Endothelial cell (in vitro differentiated cells): Measurements from ENCODE around the gene CYP4F12. TPM values are rescaled to one million over a fixed set of nuclear protein-coding genes. Genes with fewer than 3 reads are reported as not detected.

Experiments used
- DNase-seq: peaks from one replicate; pipeline ENCODE4 v3.0.0; 2021; ENCODE audit warnings: low spot score
- H3K27ac Mint-ChIP-seq: one replicate; pipeline ENCODE4 v1.8.0; 2021; ENCODE audit warnings: mixed read lengths, inconsistent platforms; ENCODE audit not compliant: unreplicated experiment
- H3K27me3 Mint-ChIP-seq: one replicate; pipeline ENCODE4 v1.8.0; 2021; ENCODE audit warnings: mild to moderate bottlenecking, moderate library complexity, mixed read lengths, inconsistent platforms; ENCODE audit not compliant: unreplicated experiment
- H3K36me3 Mint-ChIP-seq: one replicate; pipeline ENCODE4 v1.8.0; 2021; ENCODE audit warnings: mild to moderate bottlenecking, low read depth, mixed read lengths, inconsistent platforms; ENCODE audit not compliant: unreplicated experiment
- H3K4me1 Mint-ChIP-seq: one replicate; pipeline ENCODE4 v1.8.0; 2021; ENCODE audit warnings: mild to moderate bottlenecking, mixed read lengths, inconsistent platforms; ENCODE audit not compliant: unreplicated experiment
- H3K4me3 Mint-ChIP-seq: one replicate; pipeline ENCODE4 v1.8.0; 2021; ENCODE audit warnings: mild to moderate bottlenecking, mixed read lengths, inconsistent platforms; ENCODE audit not compliant: unreplicated experiment
- H3K9me3 Mint-ChIP-seq: one replicate; pipeline ENCODE4 v1.8.0; 2021; ENCODE audit warnings: mixed read lengths, inconsistent platforms; ENCODE audit not compliant: unreplicated experiment
- long read RNA-seq: library from polyadenylated mRNA; unstranded; transcript quantifications from one replicate; pipeline ENCODE4 v2.0.0, GENCODE V29; 2020; ENCODE audit not compliant: unreplicated experiment
- total RNA-seq: library from RNA; stranded (reverse); fragmentation: NEBNext Ultra II Directional; extraction: Animal tissue kit (Norgen Biotek cat#: 25700); gene quantifications from one replicate; pipeline ENCODE4 v1.2.1, GENCODE V29; 2021; ENCODE audit not compliant: unreplicated experiment
- TF ChIP-seq, protein P1 (sequence below): fragments of 200-600 bp; sonication (generic); IDR thresholded peaks from one replicate; pipeline ENCODE4 v1.5.0; 2021; ENCODE audit warnings: antibody characterized with exemption; ENCODE audit not compliant: unreplicated experiment

The CYP4F12 gene, protein sequence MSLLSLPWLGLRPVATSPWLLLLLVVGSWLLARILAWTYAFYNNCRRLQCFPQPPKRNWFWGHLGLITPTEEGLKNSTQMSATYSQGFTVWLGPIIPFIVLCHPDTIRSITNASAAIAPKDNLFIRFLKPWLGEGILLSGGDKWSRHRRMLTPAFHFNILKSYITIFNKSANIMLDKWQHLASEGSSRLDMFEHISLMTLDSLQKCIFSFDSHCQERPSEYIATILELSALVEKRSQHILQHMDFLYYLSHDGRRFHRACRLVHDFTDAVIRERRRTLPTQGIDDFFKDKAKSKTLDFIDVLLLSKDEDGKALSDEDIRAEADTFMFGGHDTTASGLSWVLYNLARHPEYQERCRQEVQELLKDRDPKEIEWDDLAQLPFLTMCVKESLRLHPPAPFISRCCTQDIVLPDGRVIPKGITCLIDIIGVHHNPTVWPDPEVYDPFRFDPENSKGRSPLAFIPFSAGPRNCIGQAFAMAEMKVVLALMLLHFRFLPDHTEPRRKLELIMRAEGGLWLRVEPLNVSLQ
- not detected for total RNA-seq
- long read RNA-seq: 0 reads

DNA sequence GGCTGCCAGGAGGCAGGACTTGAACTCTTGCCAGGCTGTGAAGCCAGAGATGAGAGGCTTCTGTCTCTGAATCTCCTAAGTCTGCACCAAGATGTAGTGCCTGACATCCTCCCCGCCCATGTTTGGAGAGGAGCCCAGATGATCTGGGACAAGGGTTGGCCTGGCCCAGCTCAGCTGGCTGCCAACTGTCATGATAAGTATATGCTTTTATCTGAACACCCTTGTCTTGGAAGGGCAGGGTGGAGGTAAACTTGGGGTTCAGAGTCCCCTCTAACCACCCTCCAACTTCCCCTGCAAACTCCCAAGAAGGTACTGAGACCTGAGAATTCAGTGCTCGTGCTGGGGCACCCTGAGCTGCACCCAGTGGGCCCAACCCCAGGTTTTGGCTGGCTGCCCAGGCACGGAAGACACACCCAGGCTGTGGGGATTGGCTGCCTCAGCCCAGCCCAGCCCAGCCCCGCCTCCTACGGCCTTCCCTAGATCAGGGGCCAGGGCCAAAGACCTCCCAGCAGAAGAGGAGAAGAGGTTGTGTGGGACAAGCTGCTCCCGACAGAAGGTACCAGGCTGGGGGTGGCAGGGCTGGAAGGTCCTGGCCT is at the start of gene CYP4F12:
Gene CYP4F12, plus strand, starts transcription at position 508 of the 596 bp plus-strand sequence. CDS start 443 bp downstream, outside the sequence.
- Mint-ChIP-seq H3K27ac (no peak within 1 kb of the TSS), H3K4me1 (no peaks in the 10 kb centered on the region), H3K36me3 (peaks cover 18% of the 10 kb centered on the region), H3K27me3 (peaks cover 13% of the 10 kb centered on the region), H3K9me3 (peaks cover 25% of the 10 kb centered on the region), H3K4me3 (no peak within 1 kb of the TSS)
- DNase-seq: no peak
- TF ChIP-seq, protein P1, sequence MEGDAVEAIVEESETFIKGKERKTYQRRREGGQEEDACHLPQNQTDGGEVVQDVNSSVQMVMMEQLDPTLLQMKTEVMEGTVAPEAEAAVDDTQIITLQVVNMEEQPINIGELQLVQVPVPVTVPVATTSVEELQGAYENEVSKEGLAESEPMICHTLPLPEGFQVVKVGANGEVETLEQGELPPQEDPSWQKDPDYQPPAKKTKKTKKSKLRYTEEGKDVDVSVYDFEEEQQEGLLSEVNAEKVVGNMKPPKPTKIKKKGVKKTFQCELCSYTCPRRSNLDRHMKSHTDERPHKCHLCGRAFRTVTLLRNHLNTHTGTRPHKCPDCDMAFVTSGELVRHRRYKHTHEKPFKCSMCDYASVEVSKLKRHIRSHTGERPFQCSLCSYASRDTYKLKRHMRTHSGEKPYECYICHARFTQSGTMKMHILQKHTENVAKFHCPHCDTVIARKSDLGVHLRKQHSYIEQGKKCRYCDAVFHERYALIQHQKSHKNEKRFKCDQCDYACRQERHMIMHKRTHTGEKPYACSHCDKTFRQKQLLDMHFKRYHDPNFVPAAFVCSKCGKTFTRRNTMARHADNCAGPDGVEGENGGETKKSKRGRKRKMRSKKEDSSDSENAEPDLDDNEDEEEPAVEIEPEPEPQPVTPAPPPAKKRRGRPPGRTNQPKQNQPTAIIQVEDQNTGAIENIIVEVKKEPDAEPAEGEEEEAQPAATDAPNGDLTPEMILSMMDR: no peak

- no peak for DNase-seq
- no peaks in the 10 kb centered on the region for H3K4me1 Mint-ChIP-seq
- no peak overlapping the region for H3K27ac Mint-ChIP-seq
- H3K9me3 Mint-ChIP-seq: peaks cover 40% of the 10 kb centered on the region
- H3K27me3 Mint-ChIP-seq: peaks cover 12% of the 10 kb centered on the region
- no peak overlapping the region for H3K4me3 Mint-ChIP-seq
- TF ChIP-seq, protein P1: no peak
- peaks cover 17% of the 10 kb centered on the region for H3K36me3 Mint-ChIP-seq
Measured at GRCh38 chr19:15623711-15624318, 49.1 kb upstream of the CYP4F12 start.

GRCh38 chr19:15628236-15629002 is 44.5 kb upstream of the CYP4F12 start:
- TF ChIP-seq, protein P1: no peak
- Mint-ChIP-seq H3K9me3 (peaks cover 22% of the 10 kb centered on the region), H3K4me1 (no peaks in the 10 kb centered on the region), H3K27me3 (no peaks in the 10 kb centered on the region), H3K27ac (no peak overlapping the region), H3K4me3 (no peak overlapping the region), H3K36me3 (peaks cover 5% of the 10 kb centered on the region)
- no peak for DNase-seq

- Mint-ChIP-seq H3K27me3 (no peaks in the 10 kb centered on the region), H3K9me3 (peaks cover 20% of the 10 kb centered on the region), H3K4me1 (no peaks in the 10 kb centered on the region), H3K4me3 (no peak overlapping the region), H3K27ac (no peak overlapping the region), H3K36me3 (peaks cover 5% of the 10 kb centered on the region)
- TF ChIP-seq, protein P1: peak; percentile 46
- no peak for DNase-seq
Measured at GRCh38 chr19:15629003-15629880, 43.6 kb upstream of the CYP4F12 start.
